ENCODE data around the gene RAD51B.

- TF ChIP-seq, protein P1, sequence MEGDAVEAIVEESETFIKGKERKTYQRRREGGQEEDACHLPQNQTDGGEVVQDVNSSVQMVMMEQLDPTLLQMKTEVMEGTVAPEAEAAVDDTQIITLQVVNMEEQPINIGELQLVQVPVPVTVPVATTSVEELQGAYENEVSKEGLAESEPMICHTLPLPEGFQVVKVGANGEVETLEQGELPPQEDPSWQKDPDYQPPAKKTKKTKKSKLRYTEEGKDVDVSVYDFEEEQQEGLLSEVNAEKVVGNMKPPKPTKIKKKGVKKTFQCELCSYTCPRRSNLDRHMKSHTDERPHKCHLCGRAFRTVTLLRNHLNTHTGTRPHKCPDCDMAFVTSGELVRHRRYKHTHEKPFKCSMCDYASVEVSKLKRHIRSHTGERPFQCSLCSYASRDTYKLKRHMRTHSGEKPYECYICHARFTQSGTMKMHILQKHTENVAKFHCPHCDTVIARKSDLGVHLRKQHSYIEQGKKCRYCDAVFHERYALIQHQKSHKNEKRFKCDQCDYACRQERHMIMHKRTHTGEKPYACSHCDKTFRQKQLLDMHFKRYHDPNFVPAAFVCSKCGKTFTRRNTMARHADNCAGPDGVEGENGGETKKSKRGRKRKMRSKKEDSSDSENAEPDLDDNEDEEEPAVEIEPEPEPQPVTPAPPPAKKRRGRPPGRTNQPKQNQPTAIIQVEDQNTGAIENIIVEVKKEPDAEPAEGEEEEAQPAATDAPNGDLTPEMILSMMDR (IDR thresholded peaks at IDR 0.05), result no peak
- TF ChIP-seq POLR2A (IDR thresholded peaks at IDR 0.05), result no peak
Measured at GRCh38 chr14:68173227-68173972, 353.8 kb downstream of the RAD51B start.
